GM12891 (cell line): ENCODE measurements around the gene NKX2-4.

Source experiments
- POLR2A ChIP-seq: IDR thresholded peaks from 2 replicates; pipeline ENCODE4 v1.6.1; 2011; ENCODE audit warnings: low read depth, low read length, control low read depth
- POLR2AphosphoS5 ChIP-seq: IDR thresholded peaks from 2 replicates; pipeline ENCODE4 v1.6.1; 2011; ENCODE audit warnings: low read depth, low read length, control low read depth
- SPI1 ChIP-seq: IDR thresholded peaks from 2 replicates; pipeline ENCODE4 v1.6.1; 2011; ENCODE audit warnings: low read depth, low read length, control low read depth
- TAF1 ChIP-seq: IDR thresholded peaks from 2 replicates; pipeline ENCODE4 v1.6.1; 2011; ENCODE audit warnings: low read depth, low read length, control low read depth

DNA sequence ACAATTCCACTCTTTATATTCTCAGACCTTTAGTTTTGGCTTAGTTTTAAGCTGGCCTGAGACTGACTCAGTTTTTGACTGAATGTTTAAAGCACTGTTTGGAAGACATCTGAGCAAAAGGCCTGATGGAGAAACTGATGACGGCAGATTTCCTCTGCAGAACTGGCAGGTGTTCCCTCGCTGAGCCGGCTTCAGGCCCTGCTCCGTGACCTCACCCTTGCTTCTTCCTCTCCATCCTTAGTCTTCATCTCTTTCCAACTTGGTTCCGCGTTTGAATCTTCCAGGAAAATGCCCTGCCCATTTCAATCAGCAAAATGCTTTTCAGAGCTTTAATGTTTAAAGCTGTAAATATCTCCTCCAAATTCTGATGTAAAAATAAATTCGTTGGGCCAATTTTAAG lies 6.6 kb downstream of the NKX2-4 start:
- TF ChIP-seq POLR2A (no peak), POLR2AphosphoS5 (no peak), TAF1 (no peak), SPI1 (no peak)
